AML-193 (cell line): Measurements from ENCODE around the gene SPRED3.
A peak's percentile ranks its signal among the peaks of the same experiment; 100 is the strongest.
"Not testable (repeated sequence)": the region's sequence is repeated elsewhere in the genome, so short reads cannot be mapped to it uniquely, and the experiment has no call there.

Experiments
- DNase-seq, 2 experiments: peaks; one replicate each; lab custom pipeline; 2025; lab: John Stamatoyannopoulos, UW

SPRED3 gene

GRCh38 chr19:38388349-38389100 lies at the start of gene SPRED3:
TSS of gene SPRED3 (plus strand) at chr19:38388697. CDS start at chr19:38390303, 1,606 bp downstream.
- DNase-seq, result no peak

- DNase-seq, result not testable (repeated sequence)
Measured at GRCh38 chr19:38339011-38339410, 49.5 kb upstream of the SPRED3 start.

- DNase-seq, result no peak
Measured at GRCh38 chr19:38340927-38341326, 47.6 kb upstream of the SPRED3 start.

- no peak for DNase-seq
Measured at GRCh38 chr19:38346837-38347236, 41.7 kb upstream of the SPRED3 start.

- no peak for DNase-seq
Measured at GRCh38 chr19:38350883-38351282, 37.6 kb upstream of the SPRED3 start.

- no peak for DNase-seq
Measured at GRCh38 chr19:38351865-38352395, 36.6 kb upstream of the SPRED3 start.

- no peak for DNase-seq
Measured at GRCh38 chr19:38352611-38353010, 35.9 kb upstream of the SPRED3 start.

- no peak for DNase-seq
Measured at GRCh38 chr19:38355728-38356725, 32.5 kb upstream of the SPRED3 start.

- DNase-seq, result no peak
Measured at GRCh38 chr19:38358071-38358470, 30.4 kb upstream of the SPRED3 start.

- no peak for DNase-seq
Measured at GRCh38 chr19:38359242-38360021, 29.1 kb upstream of the SPRED3 start.

- DNase-seq, result no peak
Measured at GRCh38 chr19:38360351-38360750, 28.1 kb upstream of the SPRED3 start.

- DNase-seq, result no peak
Measured at GRCh38 chr19:38360839-38361631, 27.5 kb upstream of the SPRED3 start.

- DNase-seq, result peak; percentile 67 to 68
Measured at GRCh38 chr19:38361633-38362075, 26.8 kb upstream of the SPRED3 start.

GRCh38 chr19:38362076-38362945 lies 26.2 kb upstream of the SPRED3 start:
- peak; percentile 69 to 70 for DNase-seq

GRCh38 chr19:38362946-38363688 lies 25.4 kb upstream of the SPRED3 start:
- DNase-seq, result not testable (repeated sequence)

GRCh38 chr19:38367041-38367440 lies 21.5 kb upstream of the SPRED3 start:
- DNase-seq, result no peak

GRCh38 chr19:38369584-38369983 lies 18.9 kb upstream of the SPRED3 start:
- no peak for DNase-seq

- no peak for DNase-seq
Measured at GRCh38 chr19:38370299-38370698, 18.2 kb upstream of the SPRED3 start.

GRCh38 chr19:38371081-38371480 lies 17.4 kb upstream of the SPRED3 start:
- no peak for DNase-seq
